ENCODE measurements around the gene THSD4. TPM values are rescaled to one million over a fixed set of nuclear protein-coding genes. Genes with fewer than 3 reads are reported as not detected.

The THSD4 gene
- total RNA-seq, 1 donor from 2014 or later, result 66.8 TPM

DNA sequence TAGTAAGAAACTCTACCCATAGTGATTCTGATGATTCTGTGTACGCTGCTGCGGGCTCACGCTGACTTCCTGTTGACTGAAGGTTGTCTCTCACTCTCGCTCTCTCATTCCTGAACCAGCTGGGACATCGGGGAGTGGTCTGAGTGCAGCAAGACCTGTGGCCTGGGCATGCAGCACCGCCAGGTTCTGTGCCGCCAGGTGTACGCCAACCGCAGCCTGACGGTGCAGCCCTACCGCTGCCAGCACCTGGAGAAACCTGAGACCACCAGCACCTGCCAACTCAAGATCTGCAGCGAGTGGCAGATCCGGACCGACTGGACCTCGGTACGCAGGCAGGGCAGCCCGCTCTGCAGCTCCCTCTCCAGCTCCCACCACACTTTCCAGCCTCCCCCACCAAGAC, 631.4 kb downstream of the THSD4 start:
- no peak overlapping the region for H3K4me3 ChIP-seq
- H3K27me3 ChIP-seq, result no peaks in the 10 kb centered on the region
- DNase-seq (ENCODE audit: extremely low spot score in 2 of 2), result no peak
- peaks cover 14% of the 10 kb centered on the region for H3K4me1 ChIP-seq
- intact Hi-C loops (cut with DNase I), result no loop called here
- TF ChIP-seq POLR2AphosphoS5 (IDR thresholded peaks at IDR 0.05; ENCODE audit: insufficient read depth in 1 of 2, low read depth in 1 of 2) (no peak), POLR2A (IDR thresholded peaks at IDR 0.05) (no peak)
- TF ChIP-seq, protein P1, sequence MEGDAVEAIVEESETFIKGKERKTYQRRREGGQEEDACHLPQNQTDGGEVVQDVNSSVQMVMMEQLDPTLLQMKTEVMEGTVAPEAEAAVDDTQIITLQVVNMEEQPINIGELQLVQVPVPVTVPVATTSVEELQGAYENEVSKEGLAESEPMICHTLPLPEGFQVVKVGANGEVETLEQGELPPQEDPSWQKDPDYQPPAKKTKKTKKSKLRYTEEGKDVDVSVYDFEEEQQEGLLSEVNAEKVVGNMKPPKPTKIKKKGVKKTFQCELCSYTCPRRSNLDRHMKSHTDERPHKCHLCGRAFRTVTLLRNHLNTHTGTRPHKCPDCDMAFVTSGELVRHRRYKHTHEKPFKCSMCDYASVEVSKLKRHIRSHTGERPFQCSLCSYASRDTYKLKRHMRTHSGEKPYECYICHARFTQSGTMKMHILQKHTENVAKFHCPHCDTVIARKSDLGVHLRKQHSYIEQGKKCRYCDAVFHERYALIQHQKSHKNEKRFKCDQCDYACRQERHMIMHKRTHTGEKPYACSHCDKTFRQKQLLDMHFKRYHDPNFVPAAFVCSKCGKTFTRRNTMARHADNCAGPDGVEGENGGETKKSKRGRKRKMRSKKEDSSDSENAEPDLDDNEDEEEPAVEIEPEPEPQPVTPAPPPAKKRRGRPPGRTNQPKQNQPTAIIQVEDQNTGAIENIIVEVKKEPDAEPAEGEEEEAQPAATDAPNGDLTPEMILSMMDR (IDR thresholded peaks at IDR 0.05), result no peak
- no peaks in the 10 kb centered on the region for H3K36me3 ChIP-seq
- H3K9me3 ChIP-seq, result no peaks in the 10 kb centered on the region
- H3K27ac ChIP-seq, result peak overlapping the region; percentile 41

DNA sequence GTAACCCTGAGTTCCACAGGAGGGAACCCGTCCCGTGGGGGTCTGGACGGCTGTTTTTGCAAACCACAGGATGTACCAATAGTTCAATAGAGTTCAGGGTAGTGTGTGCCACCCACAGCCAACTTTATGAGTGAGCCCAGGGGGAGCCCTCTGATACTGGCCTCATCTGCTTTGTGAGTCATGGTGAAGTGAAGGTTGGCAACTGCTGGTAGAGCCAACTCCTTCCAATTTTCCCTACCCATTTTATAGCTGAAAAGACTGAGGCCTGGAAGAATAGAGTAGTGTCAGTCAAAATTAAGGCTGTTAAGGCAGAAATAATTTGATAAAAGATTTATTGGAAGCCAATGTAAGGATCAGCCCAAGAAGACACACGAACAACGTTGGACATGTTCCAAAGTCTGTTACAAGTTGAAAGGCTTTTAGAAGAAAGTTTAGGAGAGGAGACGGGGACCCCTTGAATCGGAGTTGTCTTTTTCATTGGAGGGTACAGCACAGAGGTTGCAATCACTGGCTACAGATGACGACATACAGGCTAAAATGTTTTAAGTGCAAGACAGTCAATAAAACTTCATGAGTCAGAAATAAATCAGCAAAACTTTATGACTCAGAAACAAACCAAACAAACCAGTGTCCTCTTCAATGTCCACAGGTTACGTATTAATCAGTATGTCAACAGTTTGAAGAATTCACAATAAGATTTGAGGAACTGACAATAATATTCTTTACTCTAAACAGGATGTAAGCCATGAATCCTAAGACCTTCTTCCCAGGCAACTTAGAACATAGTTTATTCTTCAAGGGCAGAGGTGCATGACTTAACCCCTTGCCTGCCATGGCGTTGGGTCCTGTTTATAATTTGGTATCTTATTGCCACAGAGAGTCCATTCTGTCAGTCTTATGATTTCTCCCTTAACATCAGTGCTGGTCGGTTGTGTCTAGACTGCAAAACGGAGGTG, 632.1 kb downstream of the THSD4 start:
- peak in 1 of 2 donors; percentile 36 for TF ChIP-seq POLR2AphosphoS5 (IDR thresholded peaks at IDR 0.05; ENCODE audit: insufficient read depth in 1 of 2, low read depth in 1 of 2)
- TF ChIP-seq, protein P1 (IDR thresholded peaks at IDR 0.05), result no peak
- H3K27me3 ChIP-seq, result no peaks in the 10 kb centered on the region
- DNase-seq (ENCODE audit: extremely low spot score in 2 of 2), result no peak
- intact Hi-C loops (cut with DNase I), result no loop called here
- no peaks in the 10 kb centered on the region for H3K9me3 ChIP-seq
- H3K4me3 ChIP-seq, result no peak overlapping the region
- peak overlapping the region; percentile 41 for H3K27ac ChIP-seq
- peaks cover 20% of the 10 kb centered on the region for H3K4me1 ChIP-seq
- no peaks in the 10 kb centered on the region for H3K36me3 ChIP-seq

DNA sequence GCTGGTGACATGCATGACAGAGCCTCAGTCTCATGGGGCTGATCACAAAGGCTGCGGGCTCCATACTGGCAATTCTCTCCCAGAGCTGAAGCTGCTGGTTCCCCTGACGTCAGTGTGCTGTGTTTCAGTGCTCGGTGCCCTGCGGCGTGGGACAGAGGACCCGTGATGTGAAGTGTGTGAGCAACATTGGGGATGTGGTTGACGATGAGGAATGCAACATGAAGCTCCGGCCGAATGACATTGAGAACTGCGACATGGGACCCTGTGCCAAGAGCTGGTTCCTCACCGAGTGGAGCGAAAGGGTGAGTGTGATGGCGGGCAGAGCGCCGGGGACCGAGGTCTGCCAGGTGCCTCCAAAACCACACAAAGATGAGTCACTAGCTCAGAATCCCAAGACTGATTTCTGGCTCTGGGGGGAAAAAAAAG, 633.0 kb downstream of the THSD4 start:
- Histone ChIP-seq H3K36me3 (no peaks in the 10 kb centered on the region), H3K4me3 (no peak overlapping the region), H3K27ac (peak overlapping the region; percentile 41), H3K9me3 (no peaks in the 10 kb centered on the region), H3K4me1 (peaks cover 29% of the 10 kb centered on the region), H3K27me3 (no peaks in the 10 kb centered on the region)
- TF ChIP-seq, protein P1 (IDR thresholded peaks at IDR 0.05), result no peak
- no peak for TF ChIP-seq POLR2AphosphoS5 (IDR thresholded peaks at IDR 0.05; ENCODE audit: insufficient read depth in 1 of 2, low read depth in 1 of 2)
- TF ChIP-seq POLR2A (IDR thresholded peaks at IDR 0.05), result no peak
- no peak for DNase-seq (ENCODE audit: extremely low spot score in 2 of 2)
- intact Hi-C loops (cut with DNase I), result no loop called here

DNA sequence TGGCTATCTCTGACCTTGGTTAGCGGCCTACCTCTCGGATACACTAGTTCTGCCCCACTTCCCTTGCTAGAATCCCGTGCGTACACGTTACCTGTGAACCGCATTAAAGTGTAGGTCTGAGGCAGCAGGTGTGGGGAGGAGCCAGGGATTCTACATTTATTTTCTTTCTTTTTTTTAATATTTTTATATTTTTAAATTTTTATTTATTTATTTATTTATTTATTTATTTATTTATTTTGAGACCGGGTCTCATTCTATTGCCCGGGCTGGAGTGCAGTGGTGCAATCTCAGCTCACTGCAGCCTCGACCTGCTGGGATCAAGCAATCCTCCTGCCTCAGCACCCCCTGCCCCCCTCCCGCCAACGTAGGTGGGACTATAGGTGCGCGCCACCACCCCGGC, 634.2 kb downstream of the THSD4 start:
- TF ChIP-seq POLR2A (IDR thresholded peaks at IDR 0.05) (no peak), POLR2AphosphoS5 (IDR thresholded peaks at IDR 0.05; ENCODE audit: insufficient read depth in 1 of 2, low read depth in 1 of 2) (no peak)
- TF ChIP-seq, protein P1 (IDR thresholded peaks at IDR 0.05), result no peak
- no peak overlapping the region for H3K4me3 ChIP-seq
- H3K9me3 ChIP-seq, result no peaks in the 10 kb centered on the region
- intact Hi-C loops (cut with DNase I), result no loop called here
- H3K4me1 ChIP-seq, result peaks cover 32% of the 10 kb centered on the region
- no peak for DNase-seq (ENCODE audit: extremely low spot score in 2 of 2)
- H3K36me3 ChIP-seq, result no peaks in the 10 kb centered on the region
- H3K27me3 ChIP-seq, result no peaks in the 10 kb centered on the region
- H3K27ac ChIP-seq, result no peak overlapping the region

DNA sequence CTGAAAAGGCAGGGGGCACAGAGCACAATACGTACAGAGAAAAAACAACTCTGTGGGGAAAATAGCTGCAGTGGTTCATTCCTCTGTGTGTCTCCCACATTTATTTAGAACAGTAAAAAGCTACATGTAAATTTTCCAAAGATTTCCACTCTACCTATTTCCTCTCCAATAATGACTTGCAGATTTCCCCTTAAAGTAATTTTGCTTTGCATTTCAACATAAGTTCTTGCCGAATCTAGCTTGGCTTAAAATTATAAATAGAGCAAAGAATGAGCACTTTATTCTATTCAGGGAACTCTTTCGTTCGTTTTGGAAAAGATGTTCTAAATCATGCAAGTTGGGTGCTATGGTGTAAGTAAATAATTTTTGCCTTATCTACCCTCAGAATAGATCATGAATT, 636.9 kb downstream of the THSD4 start:
- TF ChIP-seq POLR2AphosphoS5 (IDR thresholded peaks at IDR 0.05; ENCODE audit: insufficient read depth in 1 of 2, low read depth in 1 of 2) (no peak), POLR2A (IDR thresholded peaks at IDR 0.05) (no peak)
- TF ChIP-seq, protein P1 (IDR thresholded peaks at IDR 0.05), result no peak
- Histone ChIP-seq H3K9me3 (no peaks in the 10 kb centered on the region), H3K27ac (no peak overlapping the region), H3K4me3 (no peak overlapping the region), H3K27me3 (no peaks in the 10 kb centered on the region), H3K36me3 (no peaks in the 10 kb centered on the region), H3K4me1 (peaks cover 29% of the 10 kb centered on the region)
- intact Hi-C loops (cut with DNase I), result no loop called here
- DNase-seq (ENCODE audit: extremely low spot score in 2 of 2), result no peak
